ENCODE results near the gene EFHD2.

GRCh38 chr1:15442119-15442518 lies 32.4 kb downstream of the EFHD2 start:
- TF ChIP-seq CTCF (IDR thresholded peaks at IDR 0.05; ENCODE audit: low read depth, low read length) (no peak), POLR2A (IDR thresholded peaks at IDR 0.05; ENCODE audit: extremely low read depth, insufficient read length) (no peak)
